GM23248 (cell line): Measurements from ENCODE around the gene TOX2. TPM values are rescaled to one million over a fixed set of nuclear protein-coding genes. Genes with fewer than 3 reads are reported as not detected.

Experiments
- DNase-seq: peaks from one replicate; pipeline ENCODE4 v3.0.0-alpha.2; 2015
- H2AFZ ChIP-seq: fragments of 200-600 bp; sonication (generic); 2 replicates; pipeline ENCODE4 v1.6.1; 2016; ENCODE audit warnings: antibody characterized with exemption
- H3F3A ChIP-seq: fragments of 200-600 bp; sonication (generic); 2 replicates; pipeline ENCODE4 v1.6.1; 2016; ENCODE audit warnings: mild to moderate bottlenecking, antibody characterized with exemption, mixed run types; ENCODE audit not compliant: insufficient read depth
- H3K27ac ChIP-seq: fragments of 200-600 bp; sonication (generic); 2 replicates; pipeline ENCODE4 v1.5.1; 2016; ENCODE audit warnings: mild to moderate bottlenecking
- H3K27me3 ChIP-seq: fragments of 200-600 bp; sonication (generic); replicated peaks from 2 replicates; pipeline ENCODE4 v1.6.1; 2016; ENCODE audit warnings: mild to moderate bottlenecking; ENCODE audit not compliant: insufficient read depth
- H3K36me3 ChIP-seq: fragments of 200-600 bp; sonication (generic); 2 replicates; pipeline ENCODE4 v1.6.1; 2016; ENCODE audit warnings: low read depth, mild to moderate bottlenecking
- H3K4me1 ChIP-seq: fragments of 200-600 bp; sonication (generic); 2 replicates; pipeline ENCODE4 v1.6.1; 2016; ENCODE audit warnings: mild to moderate bottlenecking; ENCODE audit not compliant: insufficient read depth
- H3K4me2 ChIP-seq: fragments of 200-600 bp; sonication (generic); one replicate; pipeline ENCODE4 v1.6.1; 2016; ENCODE audit warnings: mild to moderate bottlenecking; ENCODE audit not compliant: unreplicated experiment
- H3K4me3 ChIP-seq: fragments of 200-600 bp; sonication (generic); 2 replicates; pipeline ENCODE4 v1.5.1; 2016; ENCODE audit warnings: mild to moderate bottlenecking
- H3K79me2 ChIP-seq: fragments of 200-600 bp; sonication (generic); 2 replicates; pipeline ENCODE4 v1.6.1; 2016; ENCODE audit warnings: mild to moderate bottlenecking; ENCODE audit not compliant: insufficient read depth
- H3K9ac ChIP-seq: fragments of 200-600 bp; sonication (generic); 2 replicates; pipeline ENCODE4 v1.6.1; 2016; ENCODE audit warnings: mild to moderate bottlenecking
- H3K9me2 ChIP-seq: fragments of 200-600 bp; sonication (generic); 2 replicates; pipeline ENCODE4 v1.6.1; 2016; ENCODE audit warnings: mixed run types, mild to moderate bottlenecking, moderate library complexity; ENCODE audit not compliant: insufficient read depth
- H3K9me3 ChIP-seq: fragments of 200-600 bp; sonication (generic); one replicate; pipeline ENCODE4 v1.6.1; 2017; ENCODE audit warnings: low read depth
- H4K20me1 ChIP-seq: fragments of 200-600 bp; sonication (generic); 2 replicates; pipeline ENCODE4 v1.6.0; 2016; ENCODE audit not compliant: insufficient read depth
- EZH2 ChIP-seq: fragments of 200-600 bp; sonication (generic); IDR thresholded peaks from 2 replicates; pipeline ENCODE4 v1.6.1; 2018; ENCODE audit warnings: antibody characterized with exemption, mild to moderate bottlenecking; ENCODE audit not compliant: insufficient read depth, poor library complexity, severe bottlenecking
- EZH2phosphoT487 ChIP-seq: fragments of 200-600 bp; sonication (generic); IDR thresholded peaks from 2 replicates; pipeline ENCODE4 v1.6.1; 2018; ENCODE audit warnings: antibody characterized with exemption, moderate library complexity, mild to moderate bottlenecking, low read depth; ENCODE audit not compliant: insufficient read depth
- WGBS, 2 experiments: methylation state at CpG; one replicate each; pipeline ENCODE4 v1.1.6; 2015 to 2017; ENCODE audit warnings: low lambda C conversion rate in 2 of 2, low coverage in 1 of 2; ENCODE audit errors: missing lambda C conversion rate in 2 of 2; 5-methylcytosine and 5-hydroxymethylcytosine counted together
- in situ Hi-C: fragments of 300-500 bp; cut with MboI; formaldehyde crosslinking; loops from 2 replicates; pipeline ENCODE4 v1.15.0; 2020
- polyA plus RNA-seq: library from polyadenylated mRNA; unstranded; fragments of >200 nt; fragmentation: Nextera tagmentation; extraction: Ambion mirVana; gene quantifications from 2 replicates; pipeline ENCODE4 v1.2.1, GENCODE V29; 2016
- total RNA-seq: library from RNA; depleted of rRNA; stranded (reverse); fragments of >200 nt; shearing (Covaris generic); gene quantifications from 2 replicates; pipeline ENCODE4 v1.2.3, GENCODE V29; 2014

TOX2 gene
- total and polyA plus RNA-seq, 2 experiments from 2014 or later, result 0.97 to 15.9 TPM

DNA sequence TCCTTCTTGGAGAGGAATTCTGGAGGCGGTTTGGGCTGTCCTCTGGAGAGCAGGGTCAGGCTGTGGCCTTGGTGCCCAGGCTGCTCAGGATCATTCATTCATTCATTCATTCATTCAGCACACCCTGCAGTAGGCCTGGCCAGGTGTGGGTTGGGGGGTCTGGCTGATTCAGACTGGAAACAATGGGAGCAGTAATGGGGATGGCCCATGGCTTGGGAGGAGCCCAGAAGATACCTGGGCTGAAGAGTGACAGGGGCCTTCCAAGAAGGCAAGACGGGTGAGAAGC lies 31.5 kb downstream of the TOX2 start:
- Histone ChIP-seq H3F3A (peaks cover 20% of the 10 kb centered on the region), H2AFZ (no peak overlapping the region), H3K4me2 (no peak overlapping the region), H3K36me3 (no peaks in the 10 kb centered on the region), H3K9ac (no peak overlapping the region), H4K20me1 (no peaks in the 10 kb centered on the region), H3K9me3 (no peaks in the 10 kb centered on the region), H3K4me1 (peaks cover 17% of the 10 kb centered on the region), H3K27ac (no peak overlapping the region), H3K79me2 (no peaks in the 10 kb centered on the region), H3K9me2 (no peaks in the 10 kb centered on the region), H3K4me3 (no peak overlapping the region), H3K27me3 (no peaks in the 10 kb centered on the region)
- TF ChIP-seq EZH2 (no peak), EZH2phosphoT487 (no peak)
- DNase-seq, result no peak
- in situ Hi-C loops, result no loop called here
- WGBS, 2 experiments, result 85 to 88% methylated on average over 2 of the region's 2 CpGs

DNA sequence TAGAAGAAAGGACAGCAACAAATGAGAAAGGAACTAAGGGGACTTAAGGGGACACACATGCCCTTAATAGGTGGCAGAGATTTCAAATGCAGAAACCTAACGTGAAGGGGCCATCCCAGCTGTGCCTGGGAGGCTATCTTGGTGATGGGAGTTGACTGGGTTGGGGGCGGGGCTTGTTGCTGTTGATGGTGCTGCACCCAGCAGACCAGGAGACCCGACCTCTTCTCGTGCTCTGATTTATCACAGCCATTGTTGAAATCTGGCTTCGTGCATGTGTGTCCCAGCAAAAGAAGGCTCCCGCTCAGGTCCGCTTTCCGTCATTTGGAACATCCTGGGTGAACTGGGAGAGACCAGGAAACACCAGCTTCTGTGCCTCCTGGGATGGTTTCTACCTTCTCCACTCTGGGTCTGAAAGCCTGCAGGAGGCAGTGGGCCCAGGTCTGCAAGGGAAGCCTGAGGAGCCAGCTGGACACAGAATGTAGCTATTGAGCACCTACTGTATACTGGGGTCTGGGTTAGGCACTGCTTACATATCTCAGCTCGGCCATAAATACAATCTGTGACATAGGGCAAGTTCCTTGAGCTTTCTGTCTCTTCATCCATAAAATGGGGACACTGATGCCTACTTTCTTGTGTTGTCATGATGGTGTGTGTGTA lies 32.1 kb downstream of the TOX2 start:
- Histone ChIP-seq H3K9me2 (no peaks in the 10 kb centered on the region), H3K4me2 (no peak overlapping the region), H3K9me3 (no peaks in the 10 kb centered on the region), H3K36me3 (no peaks in the 10 kb centered on the region), H3K4me1 (peaks cover 14% of the 10 kb centered on the region), H3K79me2 (no peaks in the 10 kb centered on the region), H3K4me3 (no peak overlapping the region), H4K20me1 (no peaks in the 10 kb centered on the region), H2AFZ (no peak overlapping the region), H3K9ac (no peak overlapping the region), H3K27me3 (no peaks in the 10 kb centered on the region), H3F3A (peaks cover 16% of the 10 kb centered on the region), H3K27ac (no peak overlapping the region)
- 84 to 85% methylated on average over 9 of the region's 9 CpGs for WGBS, 2 experiments
- in situ Hi-C loops, result no loop called here
- TF ChIP-seq EZH2 (no peak), EZH2phosphoT487 (no peak)
- DNase-seq, result no peak

DNA sequence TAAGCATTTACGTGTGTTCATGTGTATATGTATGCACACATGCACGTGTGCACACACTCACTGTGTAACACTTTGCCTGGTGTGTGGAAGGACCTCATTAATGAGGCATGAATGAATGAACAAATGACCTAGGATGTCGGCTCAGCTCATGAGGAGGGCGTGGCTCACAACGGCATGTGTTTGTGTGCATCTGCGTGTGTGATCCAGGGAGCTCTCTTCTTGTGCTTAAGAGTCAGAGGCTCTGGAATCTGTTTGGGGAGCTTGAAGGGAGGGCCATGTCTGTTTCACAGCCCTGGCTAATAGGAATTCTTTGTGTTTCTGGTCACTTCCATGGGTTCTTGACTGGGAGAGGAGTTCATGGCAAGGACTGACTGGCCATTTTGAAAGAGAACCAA lies 32.7 kb downstream of the TOX2 start:
- Histone ChIP-seq H4K20me1 (no peaks in the 10 kb centered on the region), H3K9ac (no peak overlapping the region), H3K27me3 (no peaks in the 10 kb centered on the region), H3K4me1 (peaks cover 8% of the 10 kb centered on the region), H3K9me2 (no peaks in the 10 kb centered on the region), H3K36me3 (no peaks in the 10 kb centered on the region), H3K79me2 (no peaks in the 10 kb centered on the region), H3K27ac (no peak overlapping the region), H3F3A (peaks cover 11% of the 10 kb centered on the region), H2AFZ (no peak overlapping the region), H3K9me3 (no peaks in the 10 kb centered on the region), H3K4me3 (no peak overlapping the region), H3K4me2 (no peak overlapping the region)
- WGBS, 2 experiments, result 46 to 55% methylated on average over 6 of the region's 6 CpGs
- TF ChIP-seq EZH2phosphoT487, result no peak
- no peak for TF ChIP-seq EZH2
- in situ Hi-C loops, result no loop called here
- DNase-seq, result peak; percentile 65

DNA sequence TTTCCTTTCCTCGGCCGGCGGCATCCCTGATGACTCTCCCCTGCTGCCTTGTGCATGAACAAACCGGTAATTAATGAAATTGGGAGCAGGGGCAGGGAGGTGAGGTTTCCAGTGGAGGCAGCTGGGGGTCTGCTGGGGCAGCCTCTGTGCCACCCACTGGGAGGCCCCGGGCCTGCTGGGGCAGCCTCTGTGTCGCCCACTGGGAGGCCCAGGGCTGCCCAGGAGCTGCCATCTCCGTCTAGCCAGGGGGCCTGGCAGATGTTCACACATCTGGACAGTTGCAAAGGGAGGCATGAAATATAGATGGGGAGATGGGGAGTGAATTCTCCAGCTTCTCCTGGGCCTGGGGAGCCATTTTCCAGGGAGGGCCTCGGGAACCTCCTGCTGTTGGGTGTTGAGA lies 33.8 kb downstream of the TOX2 start:
- 90 to 94% methylated on average over 7 to 8 of the region's 8 CpGs for WGBS, 2 experiments

DNA sequence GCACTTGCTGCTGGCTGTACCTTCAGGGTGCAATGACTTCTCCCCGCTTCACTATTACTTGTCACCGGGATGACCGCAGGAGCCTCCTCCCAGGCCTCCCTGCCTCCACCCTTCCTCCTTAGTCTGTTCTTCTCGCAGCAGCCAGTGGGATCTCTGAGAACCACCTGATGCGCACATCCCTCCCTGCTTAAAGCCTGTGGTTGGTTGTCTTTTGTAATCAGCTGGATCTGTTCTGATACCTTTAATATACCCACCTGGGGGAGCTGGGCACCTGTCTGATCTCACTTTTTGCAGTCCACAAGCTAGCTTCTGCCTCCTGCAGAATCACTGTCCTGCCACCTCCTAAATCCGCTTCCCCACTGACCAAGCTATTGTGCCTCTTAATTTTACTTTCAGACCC lies 34.6 kb downstream of the TOX2 start:
- in situ Hi-C loops, result no loop called here

More for the DNA sequence above, 33.8 kb downstream of the TOX2 start:
- no peak overlapping the region for H3K4me2 ChIP-seq
- no peak for DNase-seq
- no peaks in the 10 kb centered on the region for H3K4me1 ChIP-seq
- H3K27ac ChIP-seq, result no peak overlapping the region
- TF ChIP-seq EZH2phosphoT487 (no peak), EZH2 (no peak)
- in situ Hi-C loops, result no loop called here
- H3K9me3 ChIP-seq, result no peaks in the 10 kb centered on the region
- no peaks in the 10 kb centered on the region for H3K79me2 ChIP-seq
- H3K36me3 ChIP-seq, result no peaks in the 10 kb centered on the region
- H3F3A ChIP-seq, result peaks cover 2% of the 10 kb centered on the region
- no peaks in the 10 kb centered on the region for H3K9me2 ChIP-seq
- no peaks in the 10 kb centered on the region for H4K20me1 ChIP-seq
- no peak overlapping the region for H2AFZ ChIP-seq
- H3K4me3 ChIP-seq, result no peak overlapping the region
- no peaks in the 10 kb centered on the region for H3K27me3 ChIP-seq
- no peak overlapping the region for H3K9ac ChIP-seq

More for the DNA sequence above, 34.6 kb downstream of the TOX2 start:
- Histone ChIP-seq H3F3A (no peaks in the 10 kb centered on the region; the same call in 1 of the 2 replicates), H3K9me3 (no peaks in the 10 kb centered on the region), H3K4me3 (no peak overlapping the region), H4K20me1 (no peaks in the 10 kb centered on the region), H3K4me2 (no peak overlapping the region), H3K27me3 (no peaks in the 10 kb centered on the region), H3K9ac (no peak overlapping the region), H2AFZ (no peak overlapping the region), H3K79me2 (no peaks in the 10 kb centered on the region), H3K36me3 (no peaks in the 10 kb centered on the region), H3K27ac (no peak overlapping the region), H3K4me1 (peaks cover 7% of the 10 kb centered on the region), H3K9me2 (no peaks in the 10 kb centered on the region)
- DNase-seq, result no peak
- WGBS, 2 experiments, result 96 to 98% methylated on average over 6 of the region's 6 CpGs
- TF ChIP-seq EZH2, result no peak
- TF ChIP-seq EZH2phosphoT487, result no peak
